Left colon (tissue), 2 donors: ENCODE results near the gene VAV2. TPM values are rescaled to one million over a fixed set of nuclear protein-coding genes. Genes with fewer than 3 reads are reported as not detected.

Source experiments
- ATAC-seq: fragments of 200-7000 bp; cut with Tn5 transposase; one replicate; pipeline ENCODE4 v1.9.1; 2020; ENCODE audit warnings: mild to moderate bottlenecking, moderate library complexity
- DNase-seq, 2 donors: peaks; one replicate each; pipeline ENCODE4 v3.0.0-alpha.2; 2020
- intact Hi-C, 2 donors: fragments of 100-400 bp; cut with DNase I in 1 of 2; cut with micrococcal nuclease in 1 of 2; formaldehyde crosslinking; loops; one replicate each; pipeline versions ENCODE4 v1.11.2 to v1.14.0; 2022; cut with DNase I, micrococcal nuclease
- total RNA-seq, 2 donors: library from RNA; stranded (reverse); fragmentation: NEBNext Ultra II Directional; extraction: Animal tissue kit (Norgen Biotek cat#: 25700); gene quantifications; one replicate each; pipeline ENCODE4 v1.2.1, GENCODE V29; 2021
- donor health status: DM: no; HTN: no; CAD: no.
- donor health status: DM: yes; HTN: yes; CAD: no.

VAV2 gene
- total RNA-seq, 2 donors from 2014 or later: 29.6 to 43.2 TPM

DNA sequence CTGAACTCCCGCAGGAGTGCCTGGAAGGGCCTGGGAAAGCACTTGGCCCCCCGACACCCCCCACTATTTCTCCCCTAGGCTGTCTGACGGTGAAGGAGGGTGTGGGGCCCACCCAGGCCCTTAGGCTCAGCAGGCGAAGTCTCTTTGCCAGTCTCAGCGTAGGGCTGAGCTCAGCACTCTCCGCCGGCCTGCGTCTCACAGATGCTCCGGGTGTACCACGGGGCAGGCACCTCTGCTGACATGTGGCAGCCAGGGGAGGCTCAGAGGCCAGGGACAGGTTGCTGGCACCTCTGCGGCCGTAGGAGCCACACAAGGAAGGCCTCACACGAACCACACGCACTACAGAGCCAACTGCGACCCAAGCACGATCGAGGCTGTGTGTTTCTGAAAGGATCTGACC, 114.2 kb downstream of the VAV2 start:
- DNase-seq (no peak), ATAC-seq (no peak)
- intact Hi-C loops: no loop called here

DNA sequence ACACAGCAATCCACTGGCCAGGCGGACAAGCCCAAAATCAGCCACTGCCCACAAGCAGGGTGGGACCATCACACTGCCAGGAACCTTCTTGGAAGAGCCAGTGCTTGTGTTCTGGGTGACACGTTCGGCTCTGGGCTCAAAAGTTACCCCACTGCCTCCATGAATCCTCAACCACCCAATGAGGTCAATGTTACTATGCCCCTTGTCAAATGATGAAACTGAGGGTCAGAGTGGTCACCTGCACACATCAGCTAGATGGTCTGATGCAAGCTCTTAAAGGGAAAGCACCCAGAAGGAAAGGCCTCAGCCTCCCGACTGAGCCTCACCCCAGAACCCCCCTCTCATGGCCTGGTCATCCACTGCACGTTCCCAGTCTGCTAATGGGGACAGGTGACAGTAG, 114.8 kb downstream of the VAV2 start:
- ATAC-seq: no peak
- DNase-seq: no peak
- intact Hi-C loops: no loop called here

DNA sequence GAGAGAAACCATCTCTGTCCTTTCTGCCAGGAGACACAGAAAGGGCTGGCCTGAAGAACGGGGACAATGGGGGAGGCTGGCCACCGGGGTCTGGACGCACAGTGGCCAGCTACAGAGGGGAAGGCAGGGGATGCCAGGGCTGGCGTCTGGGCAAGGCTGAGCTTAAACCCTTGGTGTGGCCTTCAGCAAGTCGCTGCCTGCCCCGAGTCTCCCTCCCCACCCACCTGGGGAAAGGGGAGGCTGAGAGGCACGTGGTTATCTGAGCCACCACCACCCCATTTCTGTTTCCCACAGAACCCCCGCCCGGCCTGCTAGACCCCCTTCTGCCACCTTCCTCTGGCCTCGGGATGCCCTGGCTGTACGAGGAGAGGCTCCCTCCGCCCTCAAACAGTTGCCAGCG, 115.3 kb downstream of the VAV2 start:
- ATAC-seq (no peak), DNase-seq (no peak)
- intact Hi-C loops: no loop called here

DNA sequence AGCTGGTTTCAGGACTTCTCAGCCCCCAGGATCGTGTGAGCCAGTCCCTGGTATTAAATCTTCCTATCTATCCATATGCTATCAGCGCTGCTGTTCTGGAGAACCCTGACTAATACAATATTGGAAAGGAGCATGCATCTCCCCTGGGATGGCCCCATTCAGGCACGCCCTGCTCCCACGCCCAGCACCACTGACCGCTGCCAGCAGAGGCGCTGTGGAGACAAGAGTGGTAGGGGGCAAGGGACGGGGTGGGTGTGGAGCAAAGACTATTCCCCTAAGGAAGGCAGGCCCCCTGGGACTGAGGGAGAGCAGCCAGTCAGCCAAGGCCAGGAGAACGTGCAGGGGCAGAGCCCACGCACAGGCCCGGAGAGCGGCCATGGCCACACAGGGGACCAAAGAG, 116.0 kb downstream of the VAV2 start:
- DNase-seq: no peak
- intact Hi-C loops: no loop called here
- peak; percentile 17 for ATAC-seq

DNA sequence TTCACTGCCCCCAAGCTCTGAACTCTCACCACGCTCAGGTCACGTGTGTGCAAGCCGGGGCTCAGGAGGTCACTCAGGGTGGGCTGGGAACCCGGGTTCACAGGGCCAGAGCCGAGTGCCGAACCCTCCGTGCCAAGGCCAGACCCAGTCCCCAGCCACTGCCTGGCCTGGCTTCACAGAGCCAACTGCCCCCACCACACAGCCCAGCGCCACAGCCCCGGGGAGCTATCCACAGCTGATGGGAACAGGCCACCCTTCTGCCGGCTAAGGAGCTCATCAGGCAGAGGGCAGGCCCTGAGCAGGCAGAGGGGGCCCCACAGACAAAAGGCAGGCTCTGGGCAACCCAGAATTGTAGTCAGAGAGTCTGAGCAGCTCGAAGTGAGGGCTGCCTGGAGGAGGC, 117.0 kb downstream of the VAV2 start:
- intact Hi-C loops: no loop called here
- DNase-seq (no peak), ATAC-seq (no peak)

DNA sequence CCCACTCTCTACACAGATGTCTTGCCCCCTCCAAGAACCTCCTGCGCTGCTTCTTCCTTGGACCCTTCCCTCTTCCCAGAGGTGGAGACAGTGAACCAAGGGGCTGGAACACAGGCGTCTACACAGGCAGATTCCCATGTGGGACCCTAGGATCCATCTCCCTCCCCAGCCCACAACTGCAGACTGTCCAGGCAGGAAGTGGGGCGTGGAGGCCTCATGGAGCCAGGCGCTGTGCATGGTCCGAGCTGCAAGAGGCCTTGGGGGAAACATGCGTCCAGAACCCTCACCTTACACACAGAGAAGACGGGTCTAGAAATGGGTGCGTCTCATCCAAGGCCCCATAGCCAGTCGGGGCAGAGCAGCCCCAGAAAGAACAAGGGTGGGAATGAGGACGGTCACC, 117.5 kb downstream of the VAV2 start:
- no peak for ATAC-seq
- intact Hi-C loops: no loop called here
- DNase-seq: no peak

DNA sequence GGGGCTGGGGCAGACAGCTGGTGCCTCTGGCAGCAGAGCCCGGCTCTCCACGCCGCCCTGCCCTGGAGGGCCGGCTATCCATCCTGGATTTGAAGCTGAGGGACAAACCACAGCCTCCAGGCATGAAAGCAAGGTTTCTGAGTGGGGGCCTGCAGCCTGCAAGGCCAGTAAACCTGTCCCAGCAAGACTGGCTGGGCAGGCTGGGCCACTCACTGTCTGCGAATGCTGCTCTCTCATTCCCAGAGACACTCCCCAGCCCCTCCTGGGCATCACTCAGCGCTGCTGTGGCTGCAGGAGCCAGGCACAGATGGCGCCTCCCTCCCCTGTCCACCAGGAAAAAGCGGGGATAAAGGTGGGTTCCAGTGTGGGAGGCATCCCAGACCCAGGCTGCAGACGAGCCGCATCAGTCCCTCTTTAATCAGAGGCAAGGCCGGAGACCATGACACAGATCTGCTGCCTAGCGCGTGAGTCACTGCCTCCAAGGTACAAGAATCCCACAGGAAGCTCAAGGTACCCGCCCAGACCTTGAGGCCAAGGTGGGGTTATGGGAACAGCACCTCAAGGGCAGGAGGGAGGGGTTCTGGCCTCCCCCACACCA, 118.0 kb downstream of the VAV2 start:
- intact Hi-C loops: no loop called here
- DNase-seq (no peak), ATAC-seq (peak; percentile 28)

DNA sequence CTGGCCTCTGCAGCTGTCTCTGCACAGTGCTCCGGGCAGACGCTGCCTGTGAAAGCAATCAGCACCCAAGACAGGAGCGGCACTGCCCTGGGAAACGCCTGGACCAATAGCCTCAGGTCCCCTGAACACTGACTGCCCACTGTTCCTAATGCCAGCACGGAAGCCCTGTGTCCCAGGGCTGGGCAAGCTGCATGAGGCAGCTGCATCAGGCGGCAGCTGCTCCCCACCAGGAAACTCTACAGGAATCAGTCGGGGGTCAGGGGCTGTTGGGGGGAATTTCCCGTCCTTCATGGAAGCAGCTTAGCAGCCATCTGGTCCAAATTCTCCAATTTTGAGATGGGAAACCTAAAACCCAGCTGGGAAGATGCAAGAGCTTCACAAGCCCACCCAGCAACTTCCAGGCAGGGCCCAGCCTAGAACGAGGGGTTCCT, 118.6 kb downstream of the VAV2 start:
- DNase-seq: no peak
- ATAC-seq: no peak
- intact Hi-C loops: no loop called here

DNA sequence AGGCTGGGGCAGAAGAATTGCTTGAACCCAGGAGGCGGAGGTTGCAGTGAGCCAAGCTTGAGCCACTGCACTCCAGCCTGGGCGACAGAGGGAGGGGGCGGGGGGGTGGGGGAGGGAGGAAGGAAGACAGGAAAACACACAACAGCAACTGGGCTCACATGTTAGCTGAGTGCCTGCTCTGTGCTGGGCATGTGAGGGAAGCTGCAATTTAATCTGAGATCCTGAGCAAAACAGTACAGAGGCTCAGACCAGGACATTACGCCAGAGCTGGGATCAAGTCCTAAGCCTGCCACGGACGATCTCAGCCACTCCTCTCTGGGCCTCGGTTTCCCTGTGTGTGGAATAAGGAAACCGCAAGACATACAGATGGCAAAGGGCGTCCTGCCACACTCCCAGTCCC, 119.1 kb downstream of the VAV2 start:
- DNase-seq (no peak), ATAC-seq (no peak)
- intact Hi-C loops: no loop called here

DNA sequence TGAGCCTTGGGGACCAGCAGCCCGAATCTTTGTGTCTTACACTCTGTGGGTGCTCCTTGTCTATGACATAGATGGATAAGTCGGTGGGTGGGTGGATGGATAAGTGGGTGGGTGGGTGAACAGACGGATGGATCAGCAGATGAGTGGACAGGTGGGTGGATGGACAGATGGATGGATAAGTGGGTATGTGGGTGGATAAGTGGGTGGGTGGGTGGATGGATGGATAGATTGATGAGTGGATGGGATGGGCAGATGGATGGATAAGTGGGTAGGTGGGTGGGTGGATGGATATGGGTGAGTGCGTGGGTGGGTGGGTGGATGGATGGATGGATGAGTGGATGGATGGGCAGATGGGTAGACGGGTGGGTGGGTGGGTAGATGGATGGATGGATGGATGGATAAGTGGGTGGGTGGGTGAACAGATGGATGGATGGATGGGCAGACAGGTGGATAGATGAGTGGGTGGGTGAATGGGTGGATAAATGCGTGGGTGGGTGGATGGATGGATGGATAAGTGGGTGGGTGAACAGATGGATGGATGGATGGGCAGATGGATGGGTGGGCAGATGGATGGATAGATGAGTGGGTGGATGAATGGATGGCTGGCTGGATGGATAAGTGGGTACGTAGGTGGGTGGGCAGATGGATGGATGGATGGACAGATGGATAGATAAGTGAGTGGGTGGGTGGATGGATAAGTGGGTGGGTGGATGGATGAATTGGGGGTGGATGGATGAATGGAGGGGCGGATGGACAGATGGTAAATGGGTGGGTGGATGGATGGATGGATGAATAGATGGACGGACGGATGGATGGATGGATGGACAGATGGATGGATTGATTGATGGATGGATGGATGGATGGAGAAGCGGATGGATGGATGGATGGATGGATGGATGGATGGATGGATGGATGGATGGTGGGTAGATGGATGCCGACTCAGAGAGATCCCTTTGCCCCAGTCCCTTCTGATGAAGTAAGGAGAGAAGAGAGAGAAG, 121.2 kb downstream of the VAV2 start:
- ATAC-seq (no peak), DNase-seq (no peak)
- intact Hi-C loops: no loop called here

DNA sequence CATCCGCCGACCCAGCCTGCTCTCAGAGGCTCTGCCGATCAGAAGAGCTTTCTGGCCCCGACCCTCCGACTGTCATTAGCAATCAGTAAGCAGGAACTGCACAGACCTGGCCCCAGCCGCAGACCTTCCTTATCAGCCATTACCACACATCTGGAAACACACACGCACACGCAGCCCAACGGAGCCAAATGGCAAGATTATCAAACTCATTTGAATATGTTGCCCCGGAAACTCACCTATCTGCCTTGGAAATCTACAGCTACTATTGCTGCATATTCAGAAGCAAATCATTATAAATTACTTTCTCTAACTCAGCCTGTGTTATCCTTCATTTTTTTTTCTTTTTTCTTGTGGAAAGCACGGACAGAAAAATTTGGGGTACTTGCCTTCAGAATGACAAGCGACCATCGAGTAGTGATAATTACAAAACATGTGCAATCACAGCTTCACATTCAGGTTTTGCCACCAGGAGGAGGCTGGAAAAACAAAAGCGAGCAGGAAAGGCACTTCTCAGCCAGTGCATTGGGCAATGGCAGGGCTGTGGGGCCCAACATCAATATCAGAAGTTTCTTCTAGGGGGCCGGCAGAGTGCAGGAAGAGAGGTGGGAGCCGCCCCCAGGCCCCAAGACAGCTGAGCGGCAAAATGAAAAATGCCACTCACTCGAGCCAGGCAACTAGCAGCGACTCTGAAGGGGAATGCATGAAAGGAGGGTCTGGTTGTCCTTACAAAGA, 122.3 kb downstream of the VAV2 start:
- intact Hi-C loops: no loop called here
- DNase-seq: no peak
- no peak for ATAC-seq

DNA sequence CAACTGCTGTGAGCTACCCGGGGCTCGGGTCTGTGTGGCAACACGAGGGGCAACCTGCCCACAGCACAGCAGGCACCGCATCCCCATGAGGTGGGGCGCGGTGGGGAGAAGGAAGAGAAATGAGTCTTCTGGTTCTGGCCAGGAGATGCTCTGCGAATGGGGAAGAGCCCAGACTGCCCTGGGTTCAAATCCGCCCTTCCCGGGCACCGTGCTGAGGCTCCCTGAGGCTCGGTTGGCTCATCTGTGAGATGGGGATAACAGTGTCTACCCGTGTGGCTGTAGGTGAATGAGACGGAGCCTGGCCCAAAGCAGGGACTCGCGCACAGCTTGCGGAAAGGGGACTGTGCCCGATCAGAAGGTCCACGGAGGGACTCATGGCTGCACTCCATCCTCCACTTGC, 123.9 kb downstream of the VAV2 start:
- DNase-seq (no peak), ATAC-seq (no peak)
- intact Hi-C loops: no loop called here

DNA sequence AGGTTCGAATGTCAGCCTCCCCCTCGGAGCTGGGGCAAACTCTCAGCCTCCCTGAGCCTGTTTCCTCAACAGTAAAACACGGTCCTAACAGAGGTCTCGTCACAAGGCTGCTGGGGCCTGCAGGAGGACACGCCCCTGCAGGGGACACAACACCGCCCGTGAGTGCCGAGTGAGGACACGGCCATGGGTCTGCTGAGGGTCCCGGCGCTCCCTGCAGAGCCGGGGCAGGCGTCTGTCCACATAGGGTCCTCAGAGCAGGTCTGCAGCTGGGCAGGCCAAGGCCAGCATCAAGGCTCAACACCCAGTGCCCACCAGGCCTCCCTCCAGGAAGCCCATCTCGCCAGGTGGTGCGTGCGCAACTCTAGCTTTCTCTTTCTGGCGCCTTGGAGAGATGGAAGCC, 125.2 kb downstream of the VAV2 start:
- DNase-seq: no peak
- intact Hi-C loops: no loop called here
- ATAC-seq: no peak

DNA sequence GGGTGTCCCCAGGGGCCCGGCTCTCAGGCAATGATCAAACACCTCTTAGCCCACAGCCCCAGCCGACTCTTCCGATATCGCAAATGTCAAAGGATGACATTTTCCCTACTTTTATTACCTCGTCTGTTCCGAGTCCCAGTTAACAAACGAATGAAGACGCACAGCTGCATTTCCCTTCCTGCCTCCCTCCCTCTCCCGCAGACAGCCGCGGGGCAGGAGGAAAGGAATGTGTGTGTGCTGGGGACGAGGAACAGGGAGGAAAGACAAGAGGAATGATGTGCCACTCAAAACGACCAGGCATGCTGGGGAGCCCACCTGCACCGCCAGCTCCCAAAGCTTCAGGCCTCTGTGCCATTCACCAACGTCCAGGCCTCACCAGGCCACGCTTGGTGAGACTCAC, 128.1 kb downstream of the VAV2 start:
- intact Hi-C loops: no loop called here
- DNase-seq (no peak), ATAC-seq (no peak)

DNA sequence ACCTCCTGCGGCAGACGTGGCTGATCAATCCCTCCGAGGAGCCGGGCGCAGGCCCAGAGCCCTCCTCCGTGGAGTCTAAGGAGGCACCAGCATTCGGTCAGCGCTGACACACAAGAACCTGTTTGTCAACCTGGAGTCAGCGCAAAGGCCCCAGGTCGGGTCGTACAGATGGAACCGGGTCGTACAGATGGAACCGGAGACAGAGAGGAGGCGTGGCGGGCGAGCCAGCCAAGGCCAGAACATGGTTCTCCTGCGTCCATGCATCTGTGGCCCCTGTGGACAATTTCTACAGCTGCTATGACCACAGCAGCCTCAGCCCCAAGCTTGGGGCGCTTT, 128.9 kb downstream of the VAV2 start:
- ATAC-seq: no peak
- no peak for DNase-seq
- intact Hi-C loops: no loop called here

DNA sequence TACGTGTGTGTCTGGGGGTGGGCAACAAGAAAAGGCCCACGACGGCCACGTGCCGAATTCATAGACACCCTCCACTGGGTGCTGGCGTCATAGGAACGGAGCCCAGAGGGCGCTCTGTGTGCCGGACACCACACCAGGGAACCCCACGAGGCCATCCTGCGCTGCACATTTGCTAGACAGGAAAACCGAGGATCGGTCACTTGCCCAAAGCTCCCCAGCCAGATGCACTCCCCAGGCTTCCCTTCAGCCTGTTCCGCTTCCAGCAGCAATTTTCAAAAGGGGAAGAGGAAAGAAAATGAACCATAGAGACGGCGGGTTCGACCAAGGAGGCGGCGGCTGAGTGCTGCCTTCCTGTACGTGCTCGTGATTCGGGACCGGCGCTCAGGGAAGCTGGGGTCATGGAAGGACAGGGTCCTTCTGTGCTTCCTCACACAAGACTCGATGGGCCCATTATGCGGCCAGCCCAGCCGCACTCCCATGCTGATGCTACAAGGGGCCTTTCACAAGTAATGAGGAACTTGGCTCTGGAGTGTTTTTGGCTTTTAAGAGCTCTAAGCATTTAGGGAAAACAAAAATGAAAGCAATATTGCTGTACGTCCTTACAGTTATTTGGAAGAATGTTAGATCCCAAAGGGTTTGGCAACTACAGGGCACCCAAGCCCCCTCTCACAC, 129.4 kb downstream of the VAV2 start:
- ATAC-seq (peak; percentile 33), DNase-seq (peak in 1 of 2 donors; percentile 28)
- intact Hi-C loops: no loop called here

DNA sequence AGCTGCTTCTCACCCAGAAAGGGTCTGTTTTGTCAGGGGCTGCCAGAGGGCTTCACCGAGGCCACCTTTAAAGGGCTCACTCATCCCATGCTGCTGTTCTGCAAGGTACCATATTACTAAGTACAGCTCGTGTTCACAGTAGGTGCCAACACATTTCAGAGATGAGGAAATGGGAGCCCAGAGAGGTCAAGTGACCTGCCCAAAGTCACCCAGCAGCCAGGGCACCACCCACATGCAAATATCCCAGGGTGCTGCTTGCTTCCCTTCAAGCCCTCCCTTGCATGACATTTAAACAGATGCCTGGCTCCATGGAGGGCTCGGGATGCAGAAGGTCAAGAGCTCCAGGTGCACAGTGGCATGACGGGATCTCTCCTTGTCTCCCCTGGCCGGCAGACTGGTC, 130.4 kb downstream of the VAV2 start:
- intact Hi-C loops: no loop called here
- no peak for DNase-seq
- ATAC-seq: no peak

DNA sequence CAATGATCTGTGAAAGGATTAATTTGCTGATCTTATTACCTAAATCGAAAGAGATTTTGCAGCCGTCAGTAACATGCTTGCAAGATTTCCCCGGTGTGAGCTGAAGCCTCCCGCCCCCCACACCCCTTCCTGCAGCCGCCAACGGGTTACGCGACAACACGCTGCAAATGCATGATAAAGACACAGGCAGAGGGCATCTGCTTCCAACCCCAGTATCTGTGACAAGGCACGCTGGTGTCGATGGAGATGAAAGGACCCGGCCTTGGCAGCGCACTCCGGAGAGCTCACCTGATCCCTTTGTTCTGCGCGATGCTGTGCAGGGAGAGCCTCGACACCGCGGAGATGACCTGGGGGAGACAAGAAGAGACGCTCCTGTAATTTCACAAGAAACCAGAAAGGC, 131.0 kb downstream of the VAV2 start:
- intact Hi-C loops: no loop called here
- DNase-seq (no peak), ATAC-seq (no peak)

DNA sequence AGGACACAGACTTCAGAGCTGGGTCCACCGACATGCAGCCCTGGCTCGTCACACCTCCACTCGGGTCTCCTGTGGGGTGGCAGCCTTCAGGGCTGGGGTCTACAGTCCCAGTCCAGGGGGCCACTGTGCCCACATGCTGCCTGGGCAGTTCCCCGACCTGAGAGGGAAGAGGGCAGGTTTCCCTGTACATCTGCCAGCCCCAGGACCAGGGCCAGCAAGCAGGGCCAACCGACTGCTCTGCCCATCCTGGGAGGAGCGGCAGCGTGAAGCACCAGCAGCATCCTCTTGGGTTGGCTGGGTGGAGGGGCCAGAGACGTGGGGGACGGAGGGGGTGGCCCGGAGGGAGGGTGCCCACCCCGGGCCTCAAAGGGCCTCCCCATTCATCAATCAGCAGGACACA, 133.4 kb downstream of the VAV2 start:
- no peak for DNase-seq
- intact Hi-C loops: no loop called here
- no peak for ATAC-seq

DNA sequence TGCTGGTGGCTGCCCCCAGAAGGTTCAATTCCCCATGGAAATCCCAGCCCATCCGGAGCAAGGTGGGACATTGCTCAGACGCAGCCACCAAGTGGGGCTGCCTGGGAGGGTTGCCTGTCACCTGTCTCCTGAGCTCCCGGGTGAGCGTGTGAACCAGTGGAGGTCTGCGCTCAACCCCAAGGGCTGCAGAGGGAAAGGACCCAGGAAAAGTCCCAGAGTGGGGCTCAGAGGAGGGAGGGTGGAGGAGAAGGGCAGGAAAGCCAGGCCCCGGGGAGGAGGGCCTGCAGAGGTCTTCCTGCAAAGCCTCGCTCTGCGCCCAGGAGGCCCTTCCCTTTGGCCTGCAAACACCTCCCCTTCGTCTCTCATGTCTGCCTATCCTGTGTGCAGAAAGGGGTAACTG, 134.5 kb downstream of the VAV2 start:
- intact Hi-C loops: no loop called here
- ATAC-seq (no peak), DNase-seq (no peak)
